ENCODE measurements around the gene MBD3L3.
"Not testable (repeated sequence)": the region's sequence is repeated elsewhere in the genome, so short reads cannot be mapped to it uniquely, and the experiment has no call there.

The MBD3L3 gene

GRCh38 chr19:7058576-7058975, at the start of gene MBD3L3:
Gene MBD3L3 (minus strand): TSS chr19:7058676. CDS start chr19:7058605, 71 bp downstream.
- DNase-seq = not testable (repeated sequence)

DNA sequence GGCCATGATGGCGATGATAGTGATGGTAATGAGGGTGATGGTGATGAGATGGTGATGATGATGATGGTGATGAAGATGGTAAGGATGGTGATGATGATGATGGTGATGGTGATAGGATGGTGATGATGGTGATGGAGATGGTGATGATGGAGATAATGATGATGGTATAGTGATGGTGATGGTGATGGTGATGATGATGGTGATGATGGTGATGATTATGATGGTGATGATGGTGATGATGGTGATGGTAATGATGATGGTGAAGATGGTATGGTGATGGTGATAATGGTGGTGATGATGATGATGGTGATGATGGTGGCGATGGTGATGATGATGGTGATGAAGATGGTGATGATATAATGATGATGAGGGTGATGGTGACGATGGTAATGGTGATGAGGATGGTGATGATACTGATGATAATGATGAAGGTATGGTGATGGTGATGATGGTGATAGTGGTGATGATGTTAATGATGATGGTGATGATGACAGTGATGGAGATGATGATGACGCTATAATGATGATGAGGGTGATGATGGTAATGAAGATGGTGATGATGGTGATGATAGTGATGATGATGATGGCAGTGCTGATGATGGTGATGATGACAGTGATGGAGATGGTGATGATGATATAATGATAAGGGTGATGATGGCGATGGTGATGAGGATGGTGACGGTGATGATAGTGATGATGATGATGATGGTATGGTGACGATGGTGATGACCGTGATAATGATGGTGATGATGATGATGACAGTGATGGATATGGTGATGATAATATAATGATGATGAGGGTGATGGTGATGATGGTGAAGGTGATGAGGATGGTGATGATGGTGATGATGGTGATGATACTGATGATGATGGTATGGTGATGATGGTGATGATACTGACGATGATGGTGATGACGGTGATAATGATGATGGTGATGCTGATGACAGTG, 48.5 kb upstream of the MBD3L3 start:
- DNase-seq = no peak

- DNase-seq = no peak
These were observed 46.4 kb upstream of the MBD3L3 start for GRCh38 chr19:7104747-7105447.

DNA sequence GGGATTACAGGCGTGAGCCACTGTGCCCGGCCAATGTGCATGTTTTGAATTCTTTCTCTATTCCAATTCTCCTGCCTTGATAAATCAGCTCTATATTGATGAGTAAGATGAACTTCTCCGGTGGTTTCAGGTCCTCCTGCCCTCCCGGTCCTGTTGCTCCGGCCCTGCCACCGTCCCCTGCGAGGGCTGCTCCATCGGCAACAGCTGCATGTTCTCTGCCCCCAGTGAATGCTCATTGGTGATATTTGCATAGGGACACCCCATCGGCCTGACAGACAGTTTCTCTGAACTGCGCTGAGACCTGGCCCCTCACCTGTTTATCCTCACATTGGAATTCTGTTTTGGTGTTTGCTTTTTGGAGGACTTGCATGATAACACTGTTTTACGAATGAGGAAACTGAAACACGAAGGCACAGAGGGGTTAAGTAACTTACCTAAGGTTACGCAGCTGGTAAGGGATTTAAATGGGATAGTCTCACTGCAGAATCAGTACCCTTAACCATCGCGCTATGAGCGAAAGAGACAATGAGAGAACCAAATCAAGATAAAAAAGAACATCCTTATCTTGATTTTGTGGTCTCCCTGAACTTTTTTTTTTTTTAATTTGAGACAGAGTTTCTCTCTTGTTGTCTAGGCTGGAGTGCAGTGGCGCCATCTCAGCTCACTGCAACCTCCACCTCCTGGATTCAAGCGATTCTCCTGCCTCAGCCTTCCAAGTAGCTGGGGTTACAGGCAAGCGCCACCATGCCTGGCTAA, 43.2 kb upstream of the MBD3L3 start:
- peak; percentile 28 for DNase-seq

DNA sequence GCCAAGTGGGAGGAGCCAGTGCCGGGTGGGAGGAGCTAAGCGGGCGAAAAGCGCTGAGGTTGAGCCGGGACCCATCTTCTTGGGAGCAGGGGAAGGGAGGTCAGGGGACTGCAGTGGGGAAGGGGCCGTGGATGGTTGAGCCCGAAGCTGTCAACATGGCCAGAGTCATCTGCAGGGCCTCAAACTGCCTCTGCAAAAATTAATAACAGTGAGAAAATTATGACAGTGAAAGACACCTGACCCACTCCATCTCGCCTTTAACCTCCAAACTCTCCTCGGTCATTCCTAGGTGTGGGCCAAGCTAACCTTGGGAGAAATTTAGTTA, 41.1 kb upstream of the MBD3L3 start:
- no peak for DNase-seq

DNA sequence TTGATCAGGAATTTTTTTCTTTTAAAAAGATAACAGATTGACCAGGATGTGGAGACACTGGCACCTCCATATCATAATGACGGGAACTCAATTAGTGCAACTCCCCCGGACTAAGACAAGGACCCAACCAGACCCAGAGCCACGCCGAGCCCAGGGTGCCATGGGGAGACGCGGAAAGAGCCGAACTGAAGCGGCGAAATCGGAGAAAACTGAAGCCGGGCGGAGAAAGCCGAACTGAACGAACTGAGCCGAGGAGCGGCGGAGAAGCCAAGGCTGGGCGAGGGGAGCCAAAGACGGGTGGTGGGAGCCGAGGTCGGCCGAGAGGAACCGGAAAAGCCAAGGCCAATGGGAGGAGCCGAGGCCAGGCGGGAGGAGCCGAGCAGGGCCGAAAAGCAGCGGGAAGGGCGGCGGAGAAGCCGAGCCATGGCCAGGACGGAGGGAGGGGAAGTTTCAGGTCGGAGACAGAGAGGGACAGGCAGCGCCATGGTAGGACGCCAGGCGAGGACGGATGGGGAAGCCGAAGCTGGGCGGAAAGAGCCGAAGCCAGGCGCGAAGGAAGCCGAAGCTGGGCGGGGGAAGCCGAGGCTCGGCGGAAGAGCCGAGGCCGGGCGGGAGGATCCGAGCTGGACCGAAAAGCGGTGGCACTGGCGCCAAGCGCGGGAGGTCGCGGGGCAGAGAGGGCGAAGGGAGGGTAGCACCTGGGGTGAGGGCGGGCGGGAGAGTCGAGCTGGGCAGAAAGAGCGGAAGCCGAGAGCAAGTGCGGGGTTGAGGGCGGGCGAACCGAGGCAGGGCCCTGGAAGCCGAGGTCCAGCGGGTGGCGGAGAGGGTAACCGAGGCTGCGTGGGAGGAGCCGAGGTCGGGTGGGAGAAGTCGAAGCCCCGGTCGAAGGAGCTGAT, 40.5 kb upstream of the MBD3L3 start:
- peak; percentile 91 for DNase-seq

DNA sequence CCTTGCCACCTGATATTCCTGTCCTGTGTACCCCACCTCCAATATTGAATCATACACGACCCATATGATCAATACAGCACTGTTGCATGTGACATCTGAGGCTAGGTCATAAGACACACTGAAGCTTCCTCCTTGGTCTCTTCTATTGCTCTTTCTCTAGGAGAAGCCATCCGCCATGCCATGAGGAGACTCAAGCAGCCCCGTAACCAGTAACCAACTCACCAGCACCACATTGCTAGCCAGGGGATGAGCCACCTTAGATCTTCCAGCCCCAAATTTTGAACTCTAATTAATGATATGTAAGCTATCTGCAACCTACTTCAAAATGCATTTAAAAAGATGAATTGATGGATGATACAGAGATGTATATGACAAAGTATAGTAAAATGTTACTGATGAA, 39.6 kb upstream of the MBD3L3 start:
- DNase-seq = no peak

- DNase-seq = no peak
These were observed 30.5 kb upstream of the MBD3L3 start for GRCh38 chr19:7088999-7089398.

DNA sequence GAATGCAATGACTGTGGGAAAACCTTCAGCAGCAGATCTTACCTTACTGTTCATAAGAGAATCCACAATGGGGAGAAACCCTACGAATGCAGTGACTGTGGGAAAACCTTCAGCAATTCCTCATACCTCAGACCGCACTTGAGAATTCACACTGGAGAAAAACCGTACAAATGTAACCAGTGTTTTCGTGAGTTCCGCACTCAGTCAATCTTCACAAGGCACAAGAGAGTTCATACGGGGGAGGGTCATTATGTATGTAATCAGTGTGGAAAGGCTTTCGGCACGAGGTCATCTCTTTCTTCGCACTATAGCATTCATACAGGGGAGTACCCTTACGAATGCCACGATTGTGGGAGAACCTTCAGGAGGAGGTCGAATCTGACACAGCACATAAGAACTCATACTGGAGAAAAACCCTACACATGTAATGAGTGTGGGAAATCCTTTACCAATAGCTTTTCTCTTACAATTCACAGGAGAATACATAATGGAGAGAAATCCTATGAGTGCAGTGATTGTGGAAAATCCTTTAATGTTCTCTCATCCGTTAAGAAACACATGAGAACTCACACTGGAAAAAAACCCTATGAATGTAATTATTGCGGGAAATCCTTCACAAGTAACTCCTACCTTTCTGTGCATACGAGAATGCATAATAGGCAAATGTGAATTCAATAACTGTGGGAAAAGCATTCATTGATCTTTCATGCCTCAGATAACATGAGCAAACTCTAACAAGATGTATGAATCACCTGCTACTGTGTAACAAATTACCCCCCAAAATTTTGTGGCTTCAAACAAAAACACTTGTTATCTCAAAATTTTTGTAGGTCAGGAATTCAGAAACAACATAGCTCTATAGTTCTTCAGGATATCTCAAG, 24.8 kb upstream of the MBD3L3 start:
- DNase-seq = no peak

DNA sequence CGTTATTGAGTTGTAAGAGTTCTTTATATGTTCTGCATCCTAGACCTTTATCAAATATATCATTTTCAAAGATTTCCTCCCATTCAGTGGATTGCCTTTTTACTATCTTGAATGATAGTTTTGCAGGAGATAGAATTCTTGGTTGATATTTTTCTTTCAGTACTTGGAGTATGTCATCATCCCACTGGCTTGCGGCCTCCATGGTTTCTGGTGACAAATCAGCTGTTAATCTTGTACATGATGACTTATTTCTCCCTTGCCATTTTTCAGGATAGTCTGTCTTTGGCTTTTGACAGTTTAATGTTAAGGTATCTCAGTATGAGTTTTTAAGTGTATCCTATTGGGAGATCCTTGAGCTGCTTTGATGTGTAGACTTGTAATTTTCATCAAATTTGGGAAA, 19.5 kb upstream of the MBD3L3 start:
- no peak for DNase-seq

GRCh38 chr19:7076151-7076550, 17.7 kb upstream of the MBD3L3 start:
- no peak for DNase-seq

GRCh38 chr19:7074705-7075282, 16.3 kb upstream of the MBD3L3 start:
- no peak for DNase-seq

GRCh38 chr19:7072541-7072940, 14.1 kb upstream of the MBD3L3 start:
- no peak for DNase-seq

- DNase-seq = no peak
These were observed 11.4 kb upstream of the MBD3L3 start for GRCh38 chr19:7069904-7070226.

DNA sequence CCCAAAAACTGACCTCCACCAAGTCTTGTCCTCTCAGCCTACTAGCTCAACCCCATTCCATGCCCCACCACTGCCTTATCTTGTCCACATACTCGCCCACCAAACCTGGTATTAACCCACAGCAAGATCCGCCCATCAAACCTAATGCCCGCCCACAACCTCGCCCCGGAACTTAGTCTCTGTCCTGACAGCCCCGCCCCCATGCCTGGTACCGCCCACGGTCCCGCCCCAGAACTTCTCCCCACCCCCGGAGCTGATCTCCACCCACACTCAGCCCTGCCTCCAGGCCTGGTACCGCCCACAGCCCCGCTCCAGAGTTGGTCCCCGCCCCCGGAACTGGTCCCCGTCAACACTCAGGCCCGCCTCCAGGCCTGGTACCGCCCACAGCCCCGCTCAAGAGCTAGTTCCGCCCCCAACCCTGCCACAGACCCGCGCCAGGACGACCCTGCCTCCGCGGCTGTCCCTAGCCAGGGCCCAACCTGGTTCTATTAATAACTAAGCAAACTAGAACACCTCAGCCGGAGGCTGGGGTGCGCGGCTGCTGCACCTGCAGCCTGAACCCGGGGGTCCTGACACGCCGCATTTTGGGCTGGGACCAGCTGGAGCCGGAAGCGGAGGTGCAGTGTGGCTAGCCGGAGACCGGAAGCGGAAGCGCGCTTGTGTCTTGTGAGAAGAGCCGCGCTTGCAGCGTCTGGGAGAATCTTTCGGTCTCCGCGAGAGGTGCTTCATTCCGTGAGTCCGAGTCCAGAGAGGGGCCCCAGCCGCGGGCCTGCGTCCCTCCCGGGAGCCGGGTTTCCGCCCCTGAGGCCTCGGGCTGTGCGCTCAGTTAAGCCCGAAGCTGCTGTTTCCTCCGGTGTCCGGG, 10.8 kb upstream of the MBD3L3 start, which contains the start of gene ZNF557:
Gene ZNF557, plus strand, starts transcription at position 662 of the 862 bp plus-strand sequence. CDS start 5,372 bp downstream, outside the sequence.
- peak; percentile 99 for DNase-seq

DNA sequence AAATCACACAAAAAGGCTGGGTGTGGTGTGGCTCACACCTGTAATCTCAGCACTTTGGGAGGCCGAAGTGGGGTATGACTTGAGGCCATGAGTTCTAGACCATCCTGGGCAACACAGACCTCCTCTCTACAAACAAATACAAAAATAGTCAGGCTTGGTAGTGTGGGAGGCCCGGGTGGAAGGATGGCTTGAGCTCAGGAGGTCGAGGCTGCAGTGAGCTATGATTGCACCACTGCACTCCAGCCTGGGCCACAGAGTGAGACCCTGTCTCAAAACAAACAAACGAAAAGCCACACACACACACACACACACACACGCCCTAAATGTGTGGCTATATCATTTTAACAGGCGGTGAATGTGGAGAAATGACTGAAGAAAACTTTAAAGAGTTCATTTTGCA, 10.1 kb upstream of the MBD3L3 start:
- DNase-seq = no peak

GRCh38 chr19:7067716-7068115, 9.2 kb upstream of the MBD3L3 start:
- no peak for DNase-seq

GRCh38 chr19:7067122-7067521, 8.6 kb upstream of the MBD3L3 start:
- not testable (repeated sequence) for DNase-seq

GRCh38 chr19:7063764-7064418, 5.4 kb upstream of the MBD3L3 start:
- no peak for DNase-seq

Measured in CD4-positive, alpha-beta T cell treated with Interleukin-10 for 1 hour (primary cell).